Sigmoid colon (tissue), 4 donors: ENCODE measurements around the gene OLFML2B.

Experiments used
- POLR2A ChIP-seq, 2 donors: fragments of 450-650 bp; IDR thresholded peaks; one replicate each; pipeline ENCODE4 v1.6.1; 2016; ENCODE audit warnings: antibody characterized with exemption in 2 of 2, mild to moderate bottlenecking in 2 of 2, moderate library complexity in 2 of 2
- POLR2AphosphoS5 ChIP-seq, 4 donors: sonication (generic); formaldehyde crosslinking; IDR thresholded peaks; one replicate each; pipeline ENCODE4 v1.6.1; 2017; ENCODE audit warnings: antibody characterized with exemption in 4 of 4
- TF ChIP-seq, protein P1 (sequence below), 4 experiments: fragments of 450-650 bp in 3 of 4; fragments of 200-600 bp in 1 of 4; IDR thresholded peaks; one replicate each; pipeline ENCODE4 v1.5.1; 2016 to 2019; ENCODE audit warnings: antibody characterized with exemption in 4 of 4, mild to moderate bottlenecking in 3 of 4, moderate library complexity in 2 of 4

DNA sequence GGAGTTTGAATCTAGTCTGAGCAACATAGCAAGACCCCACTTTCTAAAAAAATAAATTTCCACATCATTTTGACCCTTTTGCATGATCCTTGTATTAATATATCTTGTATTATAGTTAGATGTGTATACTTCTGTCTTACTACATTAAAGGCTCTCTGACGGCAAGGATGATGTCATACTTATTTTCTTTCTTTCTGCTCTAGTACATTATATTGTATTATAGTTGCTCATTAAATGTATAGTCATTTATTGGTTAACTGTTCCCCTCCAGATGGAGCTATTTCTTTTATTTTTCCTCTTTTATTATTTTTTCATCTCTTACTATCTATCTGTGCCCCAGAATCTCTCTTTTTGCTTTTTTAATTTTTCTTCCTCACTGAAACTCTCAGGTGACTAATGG is 15.0 kb upstream of the OLFML2B start:
- TF ChIP-seq POLR2A (IDR thresholded peaks at IDR 0.05) (no peak), POLR2AphosphoS5 (IDR thresholded peaks at IDR 0.05) (no peak)
- TF ChIP-seq, protein P1, sequence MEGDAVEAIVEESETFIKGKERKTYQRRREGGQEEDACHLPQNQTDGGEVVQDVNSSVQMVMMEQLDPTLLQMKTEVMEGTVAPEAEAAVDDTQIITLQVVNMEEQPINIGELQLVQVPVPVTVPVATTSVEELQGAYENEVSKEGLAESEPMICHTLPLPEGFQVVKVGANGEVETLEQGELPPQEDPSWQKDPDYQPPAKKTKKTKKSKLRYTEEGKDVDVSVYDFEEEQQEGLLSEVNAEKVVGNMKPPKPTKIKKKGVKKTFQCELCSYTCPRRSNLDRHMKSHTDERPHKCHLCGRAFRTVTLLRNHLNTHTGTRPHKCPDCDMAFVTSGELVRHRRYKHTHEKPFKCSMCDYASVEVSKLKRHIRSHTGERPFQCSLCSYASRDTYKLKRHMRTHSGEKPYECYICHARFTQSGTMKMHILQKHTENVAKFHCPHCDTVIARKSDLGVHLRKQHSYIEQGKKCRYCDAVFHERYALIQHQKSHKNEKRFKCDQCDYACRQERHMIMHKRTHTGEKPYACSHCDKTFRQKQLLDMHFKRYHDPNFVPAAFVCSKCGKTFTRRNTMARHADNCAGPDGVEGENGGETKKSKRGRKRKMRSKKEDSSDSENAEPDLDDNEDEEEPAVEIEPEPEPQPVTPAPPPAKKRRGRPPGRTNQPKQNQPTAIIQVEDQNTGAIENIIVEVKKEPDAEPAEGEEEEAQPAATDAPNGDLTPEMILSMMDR (IDR thresholded peaks at IDR 0.05): no peak
